ENCODE measurements around the gene FBXO33.
A peak's percentile ranks its signal among the peaks of the same experiment; 100 is the strongest.

FBXO33 gene

GRCh38 chr14:39432179-39432618 is at the start of gene FBXO33:
FBXO33 (minus strand) TSS chr14:39432433; CDS start chr14:39432162, 271 bp downstream.
- DNase-seq (peak; percentile 96), ATAC-seq (peak; percentile 87)
- H3K9me3 Mint-ChIP-seq = no peaks in the 10 kb centered on the region
- H3K27me3 Mint-ChIP-seq = no peaks in the 10 kb centered on the region
- H3K4me1 Mint-ChIP-seq = peaks cover 45% of the 10 kb centered on the region
- H3K36me3 Mint-ChIP-seq (ENCODE audit: low read depth) = no peaks in the 10 kb centered on the region
- peak within 1 kb of the TSS; percentile 100 for H3K27ac Mint-ChIP-seq
- H3K4me3 Mint-ChIP-seq = peak within 1 kb of the TSS; percentile 91

GRCh38 chr14:39474416-39474911 is 42.2 kb upstream of the FBXO33 start:
- H3K27ac Mint-ChIP-seq = peak overlapping the region; percentile 29
- ATAC-seq = peak; percentile 99

GRCh38 chr14:39472078-39472477 is 39.8 kb upstream of the FBXO33 start:
- DNase-seq = no peak
- peaks cover 9% of the 10 kb centered on the region for H3K9me3 Mint-ChIP-seq
- H3K27me3 Mint-ChIP-seq = no peaks in the 10 kb centered on the region
- no peak overlapping the region for H3K4me3 Mint-ChIP-seq
- H3K36me3 Mint-ChIP-seq (ENCODE audit: low read depth) = peaks cover 2% of the 10 kb centered on the region
- peaks cover 8% of the 10 kb centered on the region for H3K4me1 Mint-ChIP-seq
- no peak overlapping the region for H3K27ac Mint-ChIP-seq
- ATAC-seq = no peak

More at GRCh38 chr14:39474416-39474911, 42.2 kb upstream of the FBXO33 start:
- peaks cover 2% of the 10 kb centered on the region for H3K36me3 Mint-ChIP-seq (ENCODE audit: low read depth)
- H3K4me1 Mint-ChIP-seq = peaks cover 8% of the 10 kb centered on the region
- DNase-seq = peak; percentile 10
- peaks cover 5% of the 10 kb centered on the region for H3K9me3 Mint-ChIP-seq
- H3K4me3 Mint-ChIP-seq = no peak overlapping the region
- H3K27me3 Mint-ChIP-seq = no peaks in the 10 kb centered on the region

- peak; percentile 56 for DNase-seq
- Mint-ChIP-seq H3K27ac (no peak overlapping the region), H3K4me1 (peaks cover under 1% of the 10 kb centered on the region), H3K36me3 (ENCODE audit: low read depth) (peaks cover 2% of the 10 kb centered on the region), H3K27me3 (peaks cover 10% of the 10 kb centered on the region), H3K9me3 (peaks cover 4% of the 10 kb centered on the region), H3K4me3 (no peak overlapping the region)
- ATAC-seq = peak; percentile 95
Measured at GRCh38 chr14:39469094-39469710, 37.0 kb upstream of the FBXO33 start.

GRCh38 chr14:39467889-39468524 is 35.8 kb upstream of the FBXO33 start:
- no peak overlapping the region for H3K27ac Mint-ChIP-seq
- peak; percentile 48 for ATAC-seq
- H3K4me3 Mint-ChIP-seq = no peak overlapping the region
- no peaks in the 10 kb centered on the region for H3K36me3 Mint-ChIP-seq (ENCODE audit: low read depth)
- no peaks in the 10 kb centered on the region for H3K4me1 Mint-ChIP-seq
- peak; percentile 36 for DNase-seq
- H3K9me3 Mint-ChIP-seq = peaks cover 4% of the 10 kb centered on the region
- H3K27me3 Mint-ChIP-seq = peaks cover 10% of the 10 kb centered on the region

GRCh38 chr14:39459795-39460478 is 27.7 kb upstream of the FBXO33 start:
- peaks cover 3% of the 10 kb centered on the region for H3K27me3 Mint-ChIP-seq
- no peak overlapping the region for H3K4me3 Mint-ChIP-seq
- H3K4me1 Mint-ChIP-seq = peaks cover 13% of the 10 kb centered on the region
- ATAC-seq (peak; percentile 51), DNase-seq (no peak)
- H3K9me3 Mint-ChIP-seq = peaks cover 4% of the 10 kb centered on the region
- no peaks in the 10 kb centered on the region for H3K36me3 Mint-ChIP-seq (ENCODE audit: low read depth)
- no peak overlapping the region for H3K27ac Mint-ChIP-seq

GRCh38 chr14:39456702-39457250 is 24.5 kb upstream of the FBXO33 start:
- H3K36me3 Mint-ChIP-seq (ENCODE audit: low read depth) = no peaks in the 10 kb centered on the region
- H3K27me3 Mint-ChIP-seq = no peaks in the 10 kb centered on the region
- peaks cover 4% of the 10 kb centered on the region for H3K9me3 Mint-ChIP-seq
- ATAC-seq (no peak), DNase-seq (no peak)
- H3K4me3 Mint-ChIP-seq = no peak overlapping the region
- peaks cover 21% of the 10 kb centered on the region for H3K4me1 Mint-ChIP-seq
- H3K27ac Mint-ChIP-seq = no peak overlapping the region

- Mint-ChIP-seq H3K4me1 (peaks cover 25% of the 10 kb centered on the region), H3K27me3 (no peaks in the 10 kb centered on the region), H3K9me3 (peaks cover 4% of the 10 kb centered on the region), H3K27ac (peak overlapping the region; percentile 68), H3K4me3 (no peak overlapping the region), H3K36me3 (ENCODE audit: low read depth) (no peaks in the 10 kb centered on the region)
- DNase-seq (no peak), ATAC-seq (peak; percentile 72)
Measured at GRCh38 chr14:39454906-39455539, 22.8 kb upstream of the FBXO33 start.

- Mint-ChIP-seq H3K36me3 (ENCODE audit: low read depth) (no peaks in the 10 kb centered on the region), H3K27ac (no peak overlapping the region), H3K9me3 (peaks cover 4% of the 10 kb centered on the region), H3K27me3 (no peaks in the 10 kb centered on the region), H3K4me1 (peaks cover 44% of the 10 kb centered on the region), H3K4me3 (no peak overlapping the region)
- ATAC-seq (no peak), DNase-seq (no peak)
Measured at GRCh38 chr14:39452680-39453079, 20.4 kb upstream of the FBXO33 start.

- no peaks in the 10 kb centered on the region for H3K27me3 Mint-ChIP-seq
- H3K4me1 Mint-ChIP-seq = peaks cover 51% of the 10 kb centered on the region
- H3K36me3 Mint-ChIP-seq (ENCODE audit: low read depth) = no peaks in the 10 kb centered on the region
- H3K4me3 Mint-ChIP-seq = no peak overlapping the region
- no peak for DNase-seq
- no peaks in the 10 kb centered on the region for H3K9me3 Mint-ChIP-seq
- peak; percentile 27 for ATAC-seq
- no peak overlapping the region for H3K27ac Mint-ChIP-seq
Measured at GRCh38 chr14:39451811-39452210, 19.6 kb upstream of the FBXO33 start.

- ATAC-seq = peak; percentile 38
- H3K4me1 Mint-ChIP-seq = peaks cover 60% of the 10 kb centered on the region
- peak overlapping the region; percentile 1 for H3K4me3 Mint-ChIP-seq
- no peaks in the 10 kb centered on the region for H3K9me3 Mint-ChIP-seq
- peak overlapping the region; percentile 76 for H3K27ac Mint-ChIP-seq
- no peaks in the 10 kb centered on the region for H3K27me3 Mint-ChIP-seq
- no peak for DNase-seq
- H3K36me3 Mint-ChIP-seq (ENCODE audit: low read depth) = no peaks in the 10 kb centered on the region
Measured at GRCh38 chr14:39447175-39447661, 15.0 kb upstream of the FBXO33 start.

- H3K4me1 Mint-ChIP-seq = peaks cover 53% of the 10 kb centered on the region
- peak; percentile 69 for ATAC-seq
- peak overlapping the region; percentile 76 for H3K27ac Mint-ChIP-seq
- H3K36me3 Mint-ChIP-seq (ENCODE audit: low read depth) = peaks cover 3% of the 10 kb centered on the region
- DNase-seq = no peak
- no peaks in the 10 kb centered on the region for H3K27me3 Mint-ChIP-seq
- H3K9me3 Mint-ChIP-seq = no peaks in the 10 kb centered on the region
- peak overlapping the region; percentile 42 for H3K4me3 Mint-ChIP-seq
Measured at GRCh38 chr14:39446131-39446744, 14.0 kb upstream of the FBXO33 start.

- H3K4me3 Mint-ChIP-seq = no peak overlapping the region
- no peaks in the 10 kb centered on the region for H3K9me3 Mint-ChIP-seq
- H3K27me3 Mint-ChIP-seq = no peaks in the 10 kb centered on the region
- ATAC-seq (no peak), DNase-seq (no peak)
- no peak overlapping the region for H3K27ac Mint-ChIP-seq
- H3K36me3 Mint-ChIP-seq (ENCODE audit: low read depth) = peaks cover 3% of the 10 kb centered on the region
- peaks cover 30% of the 10 kb centered on the region for H3K4me1 Mint-ChIP-seq
Measured at GRCh38 chr14:39442293-39442692, 10.1 kb upstream of the FBXO33 start.

- no peaks in the 10 kb centered on the region for H3K27me3 Mint-ChIP-seq
- H3K4me3 Mint-ChIP-seq = no peak overlapping the region
- peaks cover 3% of the 10 kb centered on the region for H3K36me3 Mint-ChIP-seq (ENCODE audit: low read depth)
- H3K27ac Mint-ChIP-seq = no peak overlapping the region
- no peaks in the 10 kb centered on the region for H3K9me3 Mint-ChIP-seq
- DNase-seq = no peak
- H3K4me1 Mint-ChIP-seq = peaks cover 25% of the 10 kb centered on the region
- ATAC-seq = no peak
Measured at GRCh38 chr14:39441805-39442204, 9.6 kb upstream of the FBXO33 start.
